Measurements from ENCODE around the gene TPST1. TPM values are rescaled to one million over a fixed set of nuclear protein-coding genes. Genes with fewer than 3 reads are reported as not detected.

TPST1 gene
- total RNA-seq, 1 experiment from 2014 or later, result 29.0 TPM

DNA sequence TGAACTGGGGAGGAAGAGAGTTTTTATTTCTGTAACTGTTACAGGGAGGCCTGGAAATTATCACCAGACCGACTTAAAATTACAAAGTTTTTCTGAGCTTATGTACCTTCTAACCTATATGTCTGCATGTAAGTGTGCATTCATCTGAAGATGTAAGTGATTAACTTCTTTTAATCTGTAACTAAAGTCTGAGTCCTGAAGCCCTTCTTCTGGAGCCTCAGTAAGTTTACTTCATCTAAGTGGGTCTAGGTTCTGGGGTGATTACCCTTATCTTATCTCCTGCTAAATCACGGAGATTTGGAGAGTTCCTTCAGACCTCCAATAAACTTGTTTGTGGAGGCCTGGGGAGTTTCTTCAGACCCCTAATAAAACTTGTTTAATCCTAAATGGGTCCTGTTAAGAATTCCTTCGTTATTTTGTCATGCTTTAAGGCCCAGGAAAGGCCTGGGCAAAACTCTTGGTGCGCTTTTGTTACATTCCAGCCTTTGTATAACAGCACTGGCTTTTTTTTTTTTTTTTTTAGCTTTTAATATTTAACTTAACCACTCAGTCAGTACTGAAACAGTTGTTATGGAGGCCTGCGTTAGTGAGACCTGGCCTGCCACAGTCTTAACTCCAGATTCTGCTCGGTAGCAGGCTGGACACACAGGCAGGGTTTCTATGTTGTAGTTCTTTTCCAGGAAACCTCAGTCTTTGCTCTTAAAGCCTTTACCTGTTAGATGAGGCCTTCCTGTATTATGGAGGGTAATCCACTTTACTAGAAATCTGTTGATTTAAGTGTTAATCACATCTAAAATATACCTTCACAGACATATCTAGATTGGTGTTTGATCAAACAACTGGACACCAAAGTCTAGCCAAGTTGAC is 33.0 kb downstream of the TPST1 start:
- ChIA-PET POLR2A (no interaction called here), CTCF (no interaction called here)
- H3K27me3 ChIP-seq (ENCODE audit: control insufficient read depth, insufficient read depth, low read length), result no peaks in the 10 kb centered on the region
- H3K27ac ChIP-seq (ENCODE audit: low read length), result no peak overlapping the region
- H3K4me1 ChIP-seq (ENCODE audit: control insufficient read depth, insufficient read depth, low read length), result peaks cover 3% of the 10 kb centered on the region; the same call in 1 of the 2 replicates
- in situ Hi-C loops (cut with HindIII; ENCODE audit: low pct_unique_long_range_greater_than_20kb, low sequenced_read_pairs) (no loop called here), intact Hi-C loops (cut with micrococcal nuclease; ENCODE audit: unreplicated experiment) (no loop called here)
- no peak overlapping the region for H3K4me3 ChIP-seq (ENCODE audit: low read depth in 2 of 2, low read length in 2 of 2)
- TF ChIP-seq POLR2AphosphoS5 (IDR thresholded peaks at IDR 0.05; ENCODE audit: low read depth, low read length), result no peak
- H3K36me3 ChIP-seq (ENCODE audit: control insufficient read depth, insufficient read depth, low read length), result no peaks in the 10 kb centered on the region
- DNase-seq (ENCODE audit: low read depth, low spot score) (no peak), ATAC-seq (no peak)
- no TSS peak for BruUV-seq (replicated peaks)
- no peaks in the 10 kb centered on the region for H3K9me3 ChIP-seq (ENCODE audit: control insufficient read depth, insufficient read depth, low read depth, low read length)

DNA sequence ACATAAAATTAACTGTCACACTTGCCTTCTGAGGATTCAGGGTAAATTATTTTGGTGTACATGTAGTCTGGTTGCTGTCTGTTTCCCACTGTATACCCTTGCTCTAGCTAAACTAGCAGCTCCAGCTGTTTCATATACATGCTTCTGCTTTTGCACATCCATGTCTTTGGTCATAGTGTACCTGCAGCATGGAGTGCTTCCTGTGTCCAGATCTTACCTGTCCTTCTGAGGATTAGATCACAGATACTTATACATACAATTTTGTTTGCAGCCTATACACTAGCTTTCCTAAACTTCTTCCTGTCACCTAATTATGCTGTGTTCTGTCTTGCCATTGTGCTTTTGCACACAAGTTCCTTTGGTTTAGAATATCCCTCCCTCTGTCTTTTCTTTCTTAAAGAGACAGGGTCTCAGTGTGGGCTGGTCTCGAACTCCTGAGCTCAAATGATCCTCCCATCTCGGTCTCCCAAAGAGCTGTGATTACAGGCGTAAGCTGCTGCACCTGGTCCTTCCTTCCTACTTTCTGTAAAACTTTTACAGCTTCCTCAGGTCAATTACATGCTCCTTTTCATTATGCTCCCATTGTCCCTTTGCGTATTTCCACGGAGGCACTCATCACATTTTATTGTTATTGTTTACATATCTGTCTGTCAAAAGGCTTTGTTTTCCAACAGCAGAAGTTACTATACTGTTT is 33.8 kb downstream of the TPST1 start:
- BruUV-seq (replicated peaks), result no TSS peak
- Histone ChIP-seq H3K27ac (ENCODE audit: low read length) (no peak overlapping the region), H3K27me3 (ENCODE audit: control insufficient read depth, insufficient read depth, low read length) (no peaks in the 10 kb centered on the region), H3K36me3 (ENCODE audit: control insufficient read depth, insufficient read depth, low read length) (no peaks in the 10 kb centered on the region), H3K4me1 (ENCODE audit: control insufficient read depth, insufficient read depth, low read length) (peaks cover 3% of the 10 kb centered on the region; the same call in 1 of the 2 replicates), H3K4me3 (ENCODE audit: low read depth in 2 of 2, low read length in 2 of 2) (no peak overlapping the region), H3K9me3 (ENCODE audit: control insufficient read depth, insufficient read depth, low read depth, low read length) (no peaks in the 10 kb centered on the region)
- DNase-seq (ENCODE audit: low read depth, low spot score), result no peak
- POLR2A ChIA-PET, result interaction anchor here (0.6 kb wide), 1 partner anchor 295 kb away, joined by 6 read pairs; no protein-coding TSS in a partner anchor
- TF ChIP-seq, protein P1, sequence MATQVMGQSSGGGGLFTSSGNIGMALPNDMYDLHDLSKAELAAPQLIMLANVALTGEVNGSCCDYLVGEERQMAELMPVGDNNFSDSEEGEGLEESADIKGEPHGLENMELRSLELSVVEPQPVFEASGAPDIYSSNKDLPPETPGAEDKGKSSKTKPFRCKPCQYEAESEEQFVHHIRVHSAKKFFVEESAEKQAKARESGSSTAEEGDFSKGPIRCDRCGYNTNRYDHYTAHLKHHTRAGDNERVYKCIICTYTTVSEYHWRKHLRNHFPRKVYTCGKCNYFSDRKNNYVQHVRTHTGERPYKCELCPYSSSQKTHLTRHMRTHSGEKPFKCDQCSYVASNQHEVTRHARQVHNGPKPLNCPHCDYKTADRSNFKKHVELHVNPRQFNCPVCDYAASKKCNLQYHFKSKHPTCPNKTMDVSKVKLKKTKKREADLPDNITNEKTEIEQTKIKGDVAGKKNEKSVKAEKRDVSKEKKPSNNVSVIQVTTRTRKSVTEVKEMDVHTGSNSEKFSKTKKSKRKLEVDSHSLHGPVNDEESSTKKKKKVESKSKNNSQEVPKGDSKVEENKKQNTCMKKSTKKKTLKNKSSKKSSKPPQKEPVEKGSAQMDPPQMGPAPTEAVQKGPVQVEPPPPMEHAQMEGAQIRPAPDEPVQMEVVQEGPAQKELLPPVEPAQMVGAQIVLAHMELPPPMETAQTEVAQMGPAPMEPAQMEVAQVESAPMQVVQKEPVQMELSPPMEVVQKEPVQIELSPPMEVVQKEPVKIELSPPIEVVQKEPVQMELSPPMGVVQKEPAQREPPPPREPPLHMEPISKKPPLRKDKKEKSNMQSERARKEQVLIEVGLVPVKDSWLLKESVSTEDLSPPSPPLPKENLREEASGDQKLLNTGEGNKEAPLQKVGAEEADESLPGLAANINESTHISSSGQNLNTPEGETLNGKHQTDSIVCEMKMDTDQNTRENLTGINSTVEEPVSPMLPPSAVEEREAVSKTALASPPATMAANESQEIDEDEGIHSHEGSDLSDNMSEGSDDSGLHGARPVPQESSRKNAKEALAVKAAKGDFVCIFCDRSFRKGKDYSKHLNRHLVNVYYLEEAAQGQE (IDR thresholded peaks at IDR 0.05; ENCODE audit: insufficient read depth in 1 of 2, low read depth in 2 of 2, low read length in 1 of 2), result no peak
- no peak for TF ChIP-seq POLR2AphosphoS5 (IDR thresholded peaks at IDR 0.05; ENCODE audit: low read depth, low read length)
- TF ChIP-seq, protein P2, sequence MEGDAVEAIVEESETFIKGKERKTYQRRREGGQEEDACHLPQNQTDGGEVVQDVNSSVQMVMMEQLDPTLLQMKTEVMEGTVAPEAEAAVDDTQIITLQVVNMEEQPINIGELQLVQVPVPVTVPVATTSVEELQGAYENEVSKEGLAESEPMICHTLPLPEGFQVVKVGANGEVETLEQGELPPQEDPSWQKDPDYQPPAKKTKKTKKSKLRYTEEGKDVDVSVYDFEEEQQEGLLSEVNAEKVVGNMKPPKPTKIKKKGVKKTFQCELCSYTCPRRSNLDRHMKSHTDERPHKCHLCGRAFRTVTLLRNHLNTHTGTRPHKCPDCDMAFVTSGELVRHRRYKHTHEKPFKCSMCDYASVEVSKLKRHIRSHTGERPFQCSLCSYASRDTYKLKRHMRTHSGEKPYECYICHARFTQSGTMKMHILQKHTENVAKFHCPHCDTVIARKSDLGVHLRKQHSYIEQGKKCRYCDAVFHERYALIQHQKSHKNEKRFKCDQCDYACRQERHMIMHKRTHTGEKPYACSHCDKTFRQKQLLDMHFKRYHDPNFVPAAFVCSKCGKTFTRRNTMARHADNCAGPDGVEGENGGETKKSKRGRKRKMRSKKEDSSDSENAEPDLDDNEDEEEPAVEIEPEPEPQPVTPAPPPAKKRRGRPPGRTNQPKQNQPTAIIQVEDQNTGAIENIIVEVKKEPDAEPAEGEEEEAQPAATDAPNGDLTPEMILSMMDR (IDR thresholded peaks at IDR 0.05), result no peak
- no peak for TF ChIP-seq SIN3A (IDR thresholded peaks at IDR 0.05; ENCODE audit: borderline replicate concordance, insufficient read depth, low read depth, low read length)
- TF ChIP-seq TCF7L2 (IDR thresholded peaks at IDR 0.05; ENCODE audit: low read depth, low read length), result no peak
- intact Hi-C loops (cut with micrococcal nuclease; ENCODE audit: unreplicated experiment), result no loop called here
- no peak for ATAC-seq
- CTCF ChIA-PET, result no interaction called here
- in situ Hi-C loops (cut with HindIII; ENCODE audit: low pct_unique_long_range_greater_than_20kb, low sequenced_read_pairs), result no loop called here
